Astrocyte (in vitro differentiated cells and primary cell): ENCODE measurements around the gene FBLN1.

Source experiments
- EZH2 ChIP-seq: IDR thresholded peaks from 2 replicates; pipeline ENCODE4 v1.6.1; 2012; ENCODE audit warnings: mild to moderate bottlenecking, low read length, inconsistent platforms; ENCODE audit not compliant: insufficient read depth
- TF ChIP-seq, protein P1 (sequence below): IDR thresholded peaks from 2 replicates; pipeline ENCODE4 v1.5.1; 2011; ENCODE audit warnings: low read depth, mild to moderate bottlenecking, inconsistent platforms, low read length, moderate library complexity; ENCODE audit not compliant: insufficient read depth

DNA sequence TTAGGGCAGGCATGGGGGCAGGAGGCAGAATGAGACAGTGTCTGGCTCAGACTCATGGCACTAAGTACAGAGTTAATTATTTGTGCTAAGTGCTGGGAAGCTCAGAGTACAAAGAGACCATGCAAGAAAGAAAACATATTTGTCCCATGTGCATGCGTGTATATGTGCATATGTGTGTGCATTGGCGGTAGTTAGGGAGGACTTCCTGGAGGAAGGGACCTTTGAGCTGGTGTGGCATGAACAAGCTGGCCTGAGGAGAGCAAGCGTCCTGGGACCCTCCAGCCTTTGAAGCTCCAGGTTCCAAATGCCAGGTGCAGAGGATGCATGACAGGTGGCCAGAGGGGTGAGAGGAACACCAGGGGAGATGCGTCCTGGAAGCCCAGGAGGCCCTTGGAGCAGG is 6.1 kb downstream of the FBLN1 start:
- TF ChIP-seq, protein P1, sequence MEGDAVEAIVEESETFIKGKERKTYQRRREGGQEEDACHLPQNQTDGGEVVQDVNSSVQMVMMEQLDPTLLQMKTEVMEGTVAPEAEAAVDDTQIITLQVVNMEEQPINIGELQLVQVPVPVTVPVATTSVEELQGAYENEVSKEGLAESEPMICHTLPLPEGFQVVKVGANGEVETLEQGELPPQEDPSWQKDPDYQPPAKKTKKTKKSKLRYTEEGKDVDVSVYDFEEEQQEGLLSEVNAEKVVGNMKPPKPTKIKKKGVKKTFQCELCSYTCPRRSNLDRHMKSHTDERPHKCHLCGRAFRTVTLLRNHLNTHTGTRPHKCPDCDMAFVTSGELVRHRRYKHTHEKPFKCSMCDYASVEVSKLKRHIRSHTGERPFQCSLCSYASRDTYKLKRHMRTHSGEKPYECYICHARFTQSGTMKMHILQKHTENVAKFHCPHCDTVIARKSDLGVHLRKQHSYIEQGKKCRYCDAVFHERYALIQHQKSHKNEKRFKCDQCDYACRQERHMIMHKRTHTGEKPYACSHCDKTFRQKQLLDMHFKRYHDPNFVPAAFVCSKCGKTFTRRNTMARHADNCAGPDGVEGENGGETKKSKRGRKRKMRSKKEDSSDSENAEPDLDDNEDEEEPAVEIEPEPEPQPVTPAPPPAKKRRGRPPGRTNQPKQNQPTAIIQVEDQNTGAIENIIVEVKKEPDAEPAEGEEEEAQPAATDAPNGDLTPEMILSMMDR: no peak
- no peak for TF ChIP-seq EZH2
